HepG2 (cell line): ENCODE measurements around the gene RUVBL1. TPM values are rescaled to one million over a fixed set of nuclear protein-coding genes. Genes with fewer than 3 reads are reported as not detected.

Experiments used
- ATAC-seq: fragments of 200-7000 bp; cut with Tn5 transposase; 3 replicates; pipeline ENCODE4 v1.9.1; 2020; ENCODE audit warnings: mild to moderate bottlenecking, moderate library complexity
- BruUV-seq: library from RNA; stranded (reverse); fragments of 400-500 nt; replicated peaks from 2 replicates; lab custom pipeline; 2021; lab: Mats Ljungman, UMichigan
- CTCF ChIA-PET: fragments of 300-600 bp; formaldehyde crosslinking; extraction: SDS; loops from one replicate; lab custom pipeline; 2021; ENCODE audit warnings: low total read pairs, inconsistent platforms, low intra/inter-chr PET ratio; lab: Yijun Ruan, JAX
- POLR2A ChIA-PET: fragments of 350-600 bp; sonication (Branson Sonifier 250); formaldehyde crosslinking; loops from one replicate; lab custom pipeline; 2020; ENCODE audit warnings: antibody characterized with exemption, inconsistent platforms; lab: Yijun Ruan, JAX
- DNase-seq: peaks from one replicate; pipeline ENCODE4 v3.0.0-alpha.2; 2015; ENCODE audit warnings: low spot score
- FAIRE-seq: peaks from 3 replicates; lab custom pipeline; 2011; peaks lifted over from hg19 to GRCh38; lab: Jason Lieb, UNC
- H2AFZ ChIP-seq: one replicate; pipeline ENCODE4 v1.6.1; 2011; ENCODE audit warnings: low read length, inconsistent platforms
- H3K27ac ChIP-seq: fragments of 300-600 bp; 3 replicates; pipeline ENCODE4 v1.8.0; 2011; ENCODE audit warnings: mixed run types, mild to moderate bottlenecking, mixed read lengths, low read length, inconsistent platforms; ENCODE audit not compliant: insufficient read depth; ENCODE audit errors: extremely low read length
- H3K27me3 ChIP-seq, 2 experiments: fragments of 200-600 bp in 1 of 2; 2 replicates in 1 of 2; 3 replicates in 1 of 2; pipeline versions ENCODE4 v1.6.0 to v1.8.0; 2011; ENCODE audit warnings: low read length in 2 of 2, mild to moderate bottlenecking in 2 of 2, moderate library complexity in 2 of 2, inconsistent platforms in 1 of 2; ENCODE audit not compliant: insufficient read depth in 2 of 2, control insufficient read depth in 1 of 2
- H3K36me3 ChIP-seq, 2 experiments: fragments of 200-600 bp in 1 of 2; replicated peaks in 1 of 2; 2 replicates in 1 of 2; 3 replicates in 1 of 2; pipeline versions ENCODE4 v1.5.1 to v1.8.0; 2011; ENCODE audit warnings: low read length in 2 of 2, inconsistent platforms in 1 of 2; ENCODE audit not compliant: insufficient read depth in 2 of 2, control insufficient read depth in 1 of 2
- H3K4me1 ChIP-seq: 2 replicates; pipeline ENCODE4 v1.5.1; 2012; ENCODE audit warnings: low read length, inconsistent platforms; ENCODE audit not compliant: insufficient read depth
- H3K4me2 ChIP-seq: 2 replicates; pipeline ENCODE4 v1.6.0; 2011; ENCODE audit warnings: low read depth, low read length, inconsistent platforms
- H3K4me3 ChIP-seq, 3 experiments: fragments of 200-600 bp in 1 of 3; sonication (generic), shearing (Covaris generic) in 1 of 3; replicated peaks in 1 of 3; 2 replicates each; pipeline ENCODE4 v1.5.1; 2011 to 2016; ENCODE audit warnings: low read length in 3 of 3, inconsistent platforms in 2 of 3, low read depth in 2 of 3, mild to moderate bottlenecking in 2 of 3, control low read depth in 1 of 3, mixed read lengths in 1 of 3; ENCODE audit not compliant: insufficient read depth in 1 of 3
- H3K79me2 ChIP-seq: one replicate; pipeline ENCODE4 v1.6.1; 2011; ENCODE audit warnings: low read length, inconsistent platforms; ENCODE audit not compliant: insufficient read depth
- H3K9ac ChIP-seq: 2 replicates; pipeline ENCODE4 v1.6.0; 2011; ENCODE audit warnings: mild to moderate bottlenecking, low read depth, low read length, inconsistent platforms; ENCODE audit not compliant: insufficient read depth
- H3K9me3 ChIP-seq: 2 replicates; pipeline ENCODE4 v1.5.1; 2012; ENCODE audit warnings: mild to moderate bottlenecking, low read length
- H4K20me1 ChIP-seq: 2 replicates; pipeline ENCODE4 v1.6.0; 2011; ENCODE audit warnings: inconsistent platforms, mild to moderate bottlenecking, low read length, moderate library complexity; ENCODE audit not compliant: insufficient read depth
- MAFF ChIP-seq: IDR thresholded peaks from 2 replicates; pipeline ENCODE4 v1.6.1; 2011; ENCODE audit warnings: low read depth, low read length, improper control_type of control experiment
- MAFK ChIP-seq, 2 experiments: IDR thresholded peaks in 1 of 2; conservative IDR thresholded peaks in 1 of 2; 2 replicates each; pipeline ENCODE4 v1.6.1; 2011; ENCODE audit warnings: improper control_type of control experiment in 2 of 2, low read length in 2 of 2
- POLR2A ChIP-seq, 2 experiments: IDR thresholded peaks; 2 replicates each; pipeline ENCODE4 v1.6.1; 2011; ENCODE audit warnings: low read depth in 2 of 2, low read length in 2 of 2, mild to moderate bottlenecking in 1 of 2, moderate library complexity in 1 of 2; ENCODE audit not compliant: insufficient read depth in 1 of 2
- TP53 ChIP-seq: sonication (generic); formaldehyde crosslinking; conservative IDR thresholded peaks from 2 replicates; pipeline ENCODE4 v1.4.0; 2020; ENCODE audit warnings: missing genetic modification reagents
- XBP1 ChIP-seq: sonication (generic); formaldehyde crosslinking; IDR thresholded peaks from 2 replicates; pipeline ENCODE4 v1.5.0; 2020; ENCODE audit warnings: missing genetic modification reagents
- ZBTB44 ChIP-seq: sonication (generic); formaldehyde crosslinking; IDR thresholded peaks from 2 replicates; pipeline ENCODE4 v1.4.0; 2020; ENCODE audit warnings: missing genetic modification reagents
- ZEB1 ChIP-seq: IDR thresholded peaks from 2 replicates; pipeline ENCODE4 v1.6.1; 2012; ENCODE audit warnings: mild to moderate bottlenecking, low read depth, inconsistent platforms; ENCODE audit not compliant: insufficient replicate concordance
- WGBS: methylation state at CpG from one replicate; pipeline ENCODE4 v1.1.6; 2017; ENCODE audit warnings: low lambda C conversion rate; 5-methylcytosine and 5-hydroxymethylcytosine counted together
- in situ Hi-C: cut with HindIII; loops from 2 replicates; pipeline ENCODE4 v1.10.0; 2017; ENCODE audit warnings: low pct_unique_long_range_greater_than_20kb; ENCODE audit not compliant: extremely low pct_ligation_motif_present
- intact Hi-C: fragments of 100-400 bp; cut with micrococcal nuclease; formaldehyde crosslinking; loops from one replicate; pipeline ENCODE4 v1.10.0; 2022; ENCODE audit not compliant: unreplicated experiment
- polyA plus RNA-seq, 8 experiments: library from polyadenylated mRNA; depleted of rRNA in 3 of 8; stranded (reverse) in 7 of 8; unstranded in 1 of 8; fragments of >200 nt; fragmentation: Illumina TruSeq in 4 of 8; extraction: Trizol in 4 of 8; gene quantifications; 2 replicates each; pipeline versions ENCODE4 v1.2.1 to v1.2.3, GENCODE V29; 2011 to 2016; ENCODE audit warnings: low read depth in 4 of 8, missing spikeins in 1 of 8, mixed read lengths in 1 of 8; ENCODE audit not compliant: insufficient read depth in 1 of 8
- total RNA-seq, 5 experiments: library from RNA; depleted of rRNA; stranded (reverse); fragments of >200 nt; fragmentation: Illumina TruSeq; extraction: Trizol; gene quantifications; 2 replicates each; pipeline ENCODE4 v1.2.3, GENCODE V29; 2016; ENCODE audit warnings: low read depth in 1 of 5

The RUVBL1 gene
- total and polyA plus RNA-seq, 2 of the 13 experiments (the other 11 are each of a cell fraction or from before 2014, with no cell fraction given), result 32.7 to 86.3 TPM

GRCh38 chr3:128054367-128054766 lies 69.2 kb downstream of the RUVBL1 start:
- H3K9ac ChIP-seq, result peak overlapping the region; percentile 99
- no peak overlapping the region for H3K27ac ChIP-seq
- H3K9me3 ChIP-seq, result no peaks in the 10 kb centered on the region
- peaks cover 24% of the 10 kb centered on the region for H4K20me1 ChIP-seq
- H3K4me1 ChIP-seq, result peaks cover 37% of the 10 kb centered on the region
- H3K36me3 ChIP-seq, result peaks cover 11 to 42% of the 10 kb centered on the region in 2 experiments
- ChIA-PET CTCF (no interaction called here), POLR2A (no interaction called here)
- ATAC-seq (0 out of 3 replicates have a peak, but pooled peaks have one; percentile 10), DNase-seq (no peak), FAIRE-seq (peak; percentile 36)
- H3K79me2 ChIP-seq, result peaks cover 57% of the 10 kb centered on the region
- in situ Hi-C loops (no loop called here), intact Hi-C loops (no loop called here)
- TF ChIP-seq XBP1 (CRISPR knock-in tag) (no peak), ZEB1 (no peak), TP53 (CRISPR knock-in tag) (no peak), POLR2A (IDR thresholded peaks at IDR 0.05; ENCODE audit: insufficient read depth in 1 of 2, low read depth in 2 of 2, low read length in 2 of 2) (peak in 1 of 2 experiments; percentile 35; a peak in 1 of 4 replicates), ZBTB44 (CRISPR knock-in tag) (no peak), MAFK (conservative IDR thresholded peaks at IDR 0.05 in 1 of 2, IDR thresholded peaks at IDR 0.05 in 1 of 2; ENCODE audit: low read length in 2 of 2) (peak; percentile 86 to 90), MAFF (peak; percentile 88)
- H2AFZ ChIP-seq, result no peak overlapping the region
- no TSS peak for BruUV-seq
- 84% methylated on average over 2 of the region's 3 CpGs for WGBS
- peaks cover 0 to 5% of the 10 kb centered on the region in 2 experiments; a peak in 1 of 5 replicates for H3K27me3 ChIP-seq
- peak overlapping the region; percentile 88 for H3K4me2 ChIP-seq
- peak overlapping the region; percentile 94 to 100 (median 98); a peak in 5 of 6 replicates for H3K4me3 ChIP-seq
